Activated T-cell treated with anti-CD3 and anti-CD28 coated beads, Interleukin-2, amount 50 U/mL, for 4 hours (primary cell): ENCODE data around the gene GPHA2. TPM values are rescaled to one million over a fixed set of nuclear protein-coding genes. Genes with fewer than 3 reads are reported as not detected.

Experiments
- ATAC-seq, 2 donors: fragments of 200-7000 bp; cut with Tn5 transposase; one replicate each; pipeline ENCODE4 v1.10.0; 2021
- DNase-seq: peaks from one replicate; pipeline ENCODE4 v3.0.0-alpha.2; 2020
- H3K27me3 Mint-ChIP-seq: one replicate; pipeline ENCODE4 v1.8.0; 2021; ENCODE audit warnings: low read depth, mixed read lengths
- H3K36me3 Mint-ChIP-seq: one replicate; pipeline ENCODE4 v1.8.0; 2022; ENCODE audit warnings: mixed read lengths; ENCODE audit not compliant: insufficient read depth
- H3K4me1 Mint-ChIP-seq: one replicate; pipeline ENCODE4 v1.8.0; 2021; ENCODE audit warnings: low read depth, mixed read lengths
- H3K4me3 Mint-ChIP-seq: one replicate; pipeline ENCODE4 v1.8.0; 2021; ENCODE audit warnings: mild to moderate bottlenecking, moderate library complexity, mixed read lengths
- H3K9me3 Mint-ChIP-seq: one replicate; pipeline ENCODE4 v1.8.0; 2021; ENCODE audit warnings: mixed read lengths
- total RNA-seq, 3 donors: library from RNA; stranded (reverse); gene quantifications; one replicate each; pipeline ENCODE4 v1.2.1, GENCODE V29; 2021

GPHA2 gene
- total RNA-seq, 3 donors from 2014 or later: not detected

DNA sequence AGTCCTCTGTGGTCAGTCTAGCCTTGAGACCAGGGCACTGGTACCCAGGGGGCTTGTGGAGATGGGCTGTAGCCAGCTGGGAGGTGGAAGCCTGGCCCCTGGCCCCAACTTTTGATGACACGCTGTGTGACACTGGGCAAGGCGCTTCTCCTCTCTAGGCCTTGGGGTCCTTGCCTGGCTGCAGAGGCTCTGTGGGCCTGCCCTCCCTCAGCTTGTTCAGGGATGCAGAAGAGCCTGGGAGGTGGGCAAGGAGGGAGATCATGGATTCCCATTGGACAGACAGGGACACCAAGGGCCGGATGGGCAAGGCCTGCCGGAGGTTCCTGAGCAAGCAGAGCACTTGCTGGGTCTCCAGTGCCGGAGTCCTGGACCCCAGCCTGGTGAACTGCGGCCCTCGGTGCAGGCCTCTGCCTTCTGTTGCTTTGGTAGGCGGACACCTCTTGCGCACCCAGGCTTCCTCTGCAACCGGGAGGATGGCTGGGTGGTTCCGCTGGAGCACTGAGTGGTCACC lies 12.5 kb downstream of the GPHA2 start:
- Mint-ChIP-seq H3K9me3 (no peaks in the 10 kb centered on the region), H3K4me3 (peak overlapping the region; percentile 29), H3K4me1 (peaks cover 15% of the 10 kb centered on the region), H3K36me3 (no peaks in the 10 kb centered on the region), H3K27me3 (no peaks in the 10 kb centered on the region)
- DNase-seq: no peak
- ATAC-seq: no peak

GRCh38 chr11:64921384-64921783 lies 14.3 kb downstream of the GPHA2 start:
- peaks cover 28% of the 10 kb centered on the region for H3K4me1 Mint-ChIP-seq
- no peaks in the 10 kb centered on the region for H3K36me3 Mint-ChIP-seq
- DNase-seq (no peak), ATAC-seq (no peak)
- H3K4me3 Mint-ChIP-seq: no peak overlapping the region
- no peaks in the 10 kb centered on the region for H3K9me3 Mint-ChIP-seq
- no peaks in the 10 kb centered on the region for H3K27me3 Mint-ChIP-seq

- H3K4me3 Mint-ChIP-seq: no peak overlapping the region
- H3K36me3 Mint-ChIP-seq: no peaks in the 10 kb centered on the region
- peaks cover 35% of the 10 kb centered on the region for H3K4me1 Mint-ChIP-seq
- ATAC-seq (no peak), DNase-seq (no peak)
- no peaks in the 10 kb centered on the region for H3K27me3 Mint-ChIP-seq
- no peaks in the 10 kb centered on the region for H3K9me3 Mint-ChIP-seq
Observed at GRCh38 chr11:64920124-64920523, 15.6 kb downstream of the GPHA2 start.

DNA sequence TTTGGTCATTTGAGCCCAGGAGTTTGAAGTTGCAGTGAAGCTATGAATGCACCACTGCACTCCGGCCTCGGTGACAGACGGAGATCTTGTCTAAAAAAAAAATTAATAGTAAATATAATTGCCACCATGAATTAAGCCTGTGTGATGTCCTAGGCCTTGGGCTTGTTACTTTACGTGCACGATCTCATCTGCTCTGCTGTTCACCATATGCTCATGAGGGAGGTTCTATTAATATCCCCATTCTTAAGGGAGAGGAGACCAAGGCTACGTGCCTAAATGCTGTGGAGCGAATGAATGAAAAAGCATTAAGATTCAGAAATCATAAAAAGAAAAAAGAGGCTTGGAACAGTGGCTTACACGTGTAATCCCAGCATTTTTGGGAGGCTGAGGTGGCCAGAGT lies 16.1 kb downstream of the GPHA2 start:
- no peaks in the 10 kb centered on the region for H3K27me3 Mint-ChIP-seq

GRCh38 chr11:64918017-64918416 lies 17.7 kb downstream of the GPHA2 start:
- peaks cover 26% of the 10 kb centered on the region for H3K4me1 Mint-ChIP-seq
- no peak for DNase-seq
- no peak for ATAC-seq
- H3K4me3 Mint-ChIP-seq: peak overlapping the region; percentile 86
- no peaks in the 10 kb centered on the region for H3K27me3 Mint-ChIP-seq
- no peaks in the 10 kb centered on the region for H3K9me3 Mint-ChIP-seq
- H3K36me3 Mint-ChIP-seq: no peaks in the 10 kb centered on the region

More for the DNA sequence above, 16.1 kb downstream of the GPHA2 start:
- Mint-ChIP-seq H3K36me3 (no peaks in the 10 kb centered on the region), H3K4me1 (peaks cover 32% of the 10 kb centered on the region), H3K4me3 (no peak overlapping the region), H3K9me3 (no peaks in the 10 kb centered on the region)
- ATAC-seq: no peak
- DNase-seq: no peak

DNA sequence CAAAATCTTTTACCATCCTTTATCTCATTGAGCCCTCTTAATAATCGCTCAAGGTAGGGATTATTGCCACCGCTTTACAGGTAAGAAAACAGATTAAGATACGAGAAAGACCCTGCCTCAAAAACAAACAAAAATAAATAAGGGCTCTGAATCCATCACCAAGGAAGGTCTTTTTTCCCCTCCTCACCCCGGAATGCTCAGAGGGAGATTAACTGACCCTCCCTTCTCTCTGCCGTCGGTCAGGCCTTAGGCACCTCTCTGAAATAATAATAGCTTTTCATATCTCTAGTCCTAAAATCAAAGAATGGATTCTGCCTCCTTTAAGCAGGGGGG lies 18.1 kb downstream of the GPHA2 start:
- no peaks in the 10 kb centered on the region for H3K9me3 Mint-ChIP-seq
- H3K27me3 Mint-ChIP-seq: no peaks in the 10 kb centered on the region
- DNase-seq: no peak
- H3K36me3 Mint-ChIP-seq: no peaks in the 10 kb centered on the region
- H3K4me3 Mint-ChIP-seq: peak overlapping the region; percentile 86
- ATAC-seq: no peak
- H3K4me1 Mint-ChIP-seq: peaks cover 25% of the 10 kb centered on the region

- H3K27me3 Mint-ChIP-seq: no peaks in the 10 kb centered on the region
- H3K36me3 Mint-ChIP-seq: no peaks in the 10 kb centered on the region
- peak; percentile 99 for DNase-seq
- H3K9me3 Mint-ChIP-seq: no peaks in the 10 kb centered on the region
- H3K4me3 Mint-ChIP-seq: peak within 1 kb of the TSS; percentile 86
- ATAC-seq: peak; percentile 97
- peaks cover 25% of the 10 kb centered on the region for H3K4me1 Mint-ChIP-seq
Observed at GRCh38 chr11:64916775-64917662, 18.7 kb downstream of the GPHA2 start, which contains the start of gene ATG2A. Gene ATG2A, minus strand, starts transcription at chr11:64917209. Its CDS starts 74 bp downstream, at chr11:64917135.

- ATAC-seq (peak; percentile 18 to 20), DNase-seq (no peak)
- Mint-ChIP-seq H3K4me3 (peak overlapping the region; percentile 86), H3K4me1 (peaks cover 25% of the 10 kb centered on the region), H3K27me3 (no peaks in the 10 kb centered on the region), H3K9me3 (no peaks in the 10 kb centered on the region), H3K36me3 (peaks cover 6% of the 10 kb centered on the region)
Observed at GRCh38 chr11:64916040-64916774, 19.5 kb downstream of the GPHA2 start.

- Mint-ChIP-seq H3K4me3 (peak overlapping the region; percentile 86), H3K36me3 (peaks cover 11% of the 10 kb centered on the region), H3K27me3 (no peaks in the 10 kb centered on the region), H3K9me3 (no peaks in the 10 kb centered on the region), H3K4me1 (peaks cover 25% of the 10 kb centered on the region)
- no peak for ATAC-seq
- DNase-seq: no peak
Observed at GRCh38 chr11:64915376-64915887, 20.3 kb downstream of the GPHA2 start.

- H3K27me3 Mint-ChIP-seq: no peaks in the 10 kb centered on the region
- no peaks in the 10 kb centered on the region for H3K9me3 Mint-ChIP-seq
- H3K4me1 Mint-ChIP-seq: peaks cover 25% of the 10 kb centered on the region
- DNase-seq: no peak
- ATAC-seq: no peak
- H3K4me3 Mint-ChIP-seq: no peak overlapping the region
- H3K36me3 Mint-ChIP-seq: peaks cover 13% of the 10 kb centered on the region
Observed at GRCh38 chr11:64914123-64914522, 21.6 kb downstream of the GPHA2 start.

DNA sequence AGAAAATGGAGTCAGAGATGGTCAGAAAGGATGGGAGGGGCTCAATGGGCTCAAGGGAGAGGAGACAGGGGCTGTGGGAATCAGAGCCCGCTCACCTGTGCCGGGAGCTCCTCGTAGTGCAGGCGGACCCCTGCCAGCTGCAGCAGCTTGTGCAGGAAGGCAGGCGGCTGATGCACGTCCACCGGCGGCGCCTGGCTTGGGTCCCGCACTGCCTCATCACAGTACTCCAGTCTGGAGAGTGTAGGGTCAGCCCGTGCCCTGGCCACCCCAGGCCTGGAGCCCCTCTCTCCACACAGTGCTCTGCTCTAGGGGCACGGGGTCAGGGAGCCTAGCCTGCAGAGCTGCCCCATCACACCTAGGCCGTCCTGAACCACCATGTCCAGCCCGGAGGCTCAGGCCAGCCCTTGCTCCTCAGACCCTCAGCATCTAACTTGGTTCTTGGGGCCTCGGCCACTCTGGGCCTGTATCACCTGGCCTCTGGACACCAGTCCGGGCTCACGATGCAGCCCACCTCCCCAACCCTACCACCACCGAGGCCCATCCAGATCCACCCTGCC lies 22.4 kb downstream of the GPHA2 start:
- Mint-ChIP-seq H3K36me3 (peaks cover 13% of the 10 kb centered on the region), H3K27me3 (no peaks in the 10 kb centered on the region), H3K4me3 (no peak overlapping the region), H3K4me1 (peaks cover 25% of the 10 kb centered on the region), H3K9me3 (no peaks in the 10 kb centered on the region)
- ATAC-seq (no peak), DNase-seq (no peak)

DNA sequence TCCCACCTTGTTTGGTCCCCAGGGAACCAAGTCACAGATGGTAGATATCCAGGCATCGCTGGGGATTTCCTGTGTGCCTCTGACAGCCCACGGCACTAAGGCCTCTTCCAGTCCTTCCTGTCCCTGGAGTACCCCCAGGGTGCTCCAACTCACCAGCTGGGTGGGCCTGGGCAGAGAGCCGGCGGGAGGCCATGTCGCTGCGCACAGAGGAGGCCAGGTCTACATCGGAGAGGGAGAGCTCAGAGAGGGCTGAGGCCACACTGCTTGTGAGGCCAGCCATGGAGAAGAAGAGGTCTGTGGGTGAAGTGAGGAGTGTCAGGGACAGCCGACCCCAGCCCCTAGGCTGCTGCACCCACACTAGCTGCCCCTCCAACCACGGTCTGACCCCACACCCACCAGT lies 24.0 kb downstream of the GPHA2 start:
- Mint-ChIP-seq H3K36me3 (peaks cover 17% of the 10 kb centered on the region), H3K4me3 (no peak overlapping the region)

GRCh38 chr11:64911142-64911541 lies 24.6 kb downstream of the GPHA2 start:
- DNase-seq (no peak), ATAC-seq (no peak)
- Mint-ChIP-seq H3K27me3 (no peaks in the 10 kb centered on the region), H3K9me3 (no peaks in the 10 kb centered on the region), H3K4me1 (peaks cover 11% of the 10 kb centered on the region), H3K36me3 (peaks cover 17% of the 10 kb centered on the region), H3K4me3 (no peak overlapping the region)

More for the DNA sequence above, 24.0 kb downstream of the GPHA2 start:
- H3K27me3 Mint-ChIP-seq: no peaks in the 10 kb centered on the region
- peaks cover 14% of the 10 kb centered on the region for H3K4me1 Mint-ChIP-seq
- no peaks in the 10 kb centered on the region for H3K9me3 Mint-ChIP-seq
- no peak for DNase-seq
- no peak for ATAC-seq

- peaks cover 6% of the 10 kb centered on the region for H3K4me1 Mint-ChIP-seq
- DNase-seq (no peak), ATAC-seq (no peak)
- H3K27me3 Mint-ChIP-seq: no peaks in the 10 kb centered on the region
- H3K36me3 Mint-ChIP-seq: peaks cover 20% of the 10 kb centered on the region
- H3K9me3 Mint-ChIP-seq: no peaks in the 10 kb centered on the region
- no peak overlapping the region for H3K4me3 Mint-ChIP-seq
Observed at GRCh38 chr11:64910451-64911093, 25.1 kb downstream of the GPHA2 start.
